Esophagus squamous epithelium (tissue), 5 donors: Measurements from ENCODE around the gene KCNK4. TPM values are rescaled to one million over a fixed set of nuclear protein-coding genes. Genes with fewer than 3 reads are reported as not detected.
"Not testable (repeated sequence)": the region's sequence is repeated elsewhere in the genome, so short reads cannot be mapped to it uniquely, and the experiment has no call there.

Experiments
- DNase-seq: peaks from one replicate; lab custom pipeline; 2025; lab: John Stamatoyannopoulos, UW
- H3K27ac ChIP-seq, 4 donors: fragments of 200-600 bp; sonication (generic); one replicate each; pipeline ENCODE4 v1.5.1; 2016 to 2019; ENCODE audit warnings: mild to moderate bottlenecking in 1 of 4
- H3K27me3 ChIP-seq, 4 donors: fragments of 200-600 bp; sonication (generic); 1 replicate in 3 of 4; 2 replicates in 1 of 4; pipeline versions ENCODE4 v1.5.1 to v1.6.0; 2017 to 2021; ENCODE audit warnings: antibody characterized with exemption in 1 of 4
- H3K36me3 ChIP-seq, 3 donors: fragments of 200-600 bp; sonication (generic); one replicate each; pipeline ENCODE4 v1.5.1; 2016 to 2019
- H3K4me1 ChIP-seq, 3 donors: fragments of 200-600 bp; sonication (generic); one replicate each; pipeline ENCODE4 v1.5.1; 2017 to 2019
- H3K4me3 ChIP-seq, 4 donors: fragments of 200-600 bp; sonication (generic); 1 replicate in 3 of 4; 2 replicates in 1 of 4; pipeline ENCODE4 v1.5.1; 2016 to 2019; ENCODE audit warnings: mild to moderate bottlenecking in 2 of 4, moderate library complexity in 1 of 4
- H3K9me3 ChIP-seq, 3 donors: fragments of 200-600 bp; sonication (generic); one replicate each; pipeline ENCODE4 v1.5.1; 2016 to 2019
- CTCF ChIP-seq, 6 experiments: fragments of 450-650 bp in 4 of 6; fragments of 200-600 bp in 2 of 6; sonication (generic) in 2 of 6; IDR thresholded peaks; one replicate each; pipeline ENCODE4 v1.5.1; 2016 to 2019; ENCODE audit warnings: antibody characterized with exemption in 6 of 6, mild to moderate bottlenecking in 4 of 6, moderate library complexity in 4 of 6
- POLR2A ChIP-seq, 4 donors: fragments of 450-650 bp; IDR thresholded peaks; one replicate each; pipeline ENCODE4 v1.6.1; 2017; ENCODE audit warnings: antibody characterized with exemption in 4 of 4, mild to moderate bottlenecking in 4 of 4, moderate library complexity in 3 of 4
- WGBS, 2 donors: methylation state at CpG; one replicate each; pipeline ENCODE4 v1.1.5; 2018; 5-methylcytosine and 5-hydroxymethylcytosine counted together
- intact Hi-C: fragments of 100-400 bp; cut with DNase I; formaldehyde crosslinking; loops from one replicate; pipeline ENCODE4 v1.15.0; 2022
- total RNA-seq, 4 donors: library from RNA; depleted of rRNA; stranded (reverse); fragments of >200 nt; gene quantifications; one replicate each; pipeline ENCODE4 v1.1.0, GENCODE V29; 2016
- donor health status: DM: yes; HTN: yes; CAD: no.

KCNK4 gene
- total RNA-seq, 4 donors from 2014 or later = not detected

GRCh38 chr11:64320556-64320955 lies 29.5 kb downstream of the KCNK4 start:
- intact Hi-C loops = no loop called here

DNA sequence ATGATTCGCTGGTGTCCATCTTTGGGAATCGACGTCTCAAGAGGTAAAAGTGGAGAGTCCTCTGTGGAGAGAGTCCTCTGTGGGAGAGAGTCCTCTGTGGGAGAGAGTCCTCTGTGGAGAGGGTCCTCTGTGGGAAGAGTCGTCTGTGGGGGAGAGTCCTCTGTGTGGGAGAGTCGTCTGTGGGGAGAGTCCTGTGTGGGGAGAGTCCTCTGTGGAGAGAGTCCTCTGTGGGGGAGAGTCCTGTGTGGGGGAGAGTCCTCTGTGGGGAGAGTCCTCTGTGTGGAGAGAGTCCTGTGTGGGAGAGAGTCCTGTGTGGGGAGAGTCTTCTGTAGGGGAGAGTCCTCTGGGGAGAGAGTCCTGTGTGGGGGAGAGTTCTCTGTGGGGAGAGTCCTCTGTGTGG lies 29.9 kb downstream of the KCNK4 start:
- H3K36me3 ChIP-seq = peaks cover 7 to 40% (median 14%) of the 10 kb centered on the region in 3 donors
- peaks cover 45 to 84% (median 46%) of the 10 kb centered on the region in 3 donors for H3K4me1 ChIP-seq
- intact Hi-C loops = no loop called here
- H3K27ac ChIP-seq = peak overlapping the region; percentile 74 to 99 (median 94)
- no peak overlapping the region for H3K4me3 ChIP-seq
- TF ChIP-seq POLR2A (IDR thresholded peaks at IDR 0.05) (no peak), CTCF (IDR thresholded peaks at IDR 0.05) (no peak)
- WGBS, 2 donors = 41% methylated on average over 3 of the region's 5 CpGs; no CpG with 5 or more reads in 1 of the 2 donors
- H3K27me3 ChIP-seq = no peaks in the 10 kb centered on the region
- H3K9me3 ChIP-seq = no peaks in the 10 kb centered on the region
- no peak for DNase-seq

More at GRCh38 chr11:64320556-64320955, 29.5 kb downstream of the KCNK4 start:
- Histone ChIP-seq H3K27me3 (no peaks in the 10 kb centered on the region), H3K36me3 (peaks cover 12 to 44% (median 16%) of the 10 kb centered on the region in 3 donors), H3K4me1 (peaks cover 46 to 87% (median 48%) of the 10 kb centered on the region in 3 donors), H3K27ac (peak overlapping the region; percentile 74 to 99 (median 94)), H3K4me3 (no peak overlapping the region), H3K9me3 (no peaks in the 10 kb centered on the region)
- 86 to 100% methylated on average over 1 to 7 of the region's 7 CpGs for WGBS, 2 donors
- no peak for DNase-seq
- TF ChIP-seq CTCF (IDR thresholded peaks at IDR 0.05) = no peak
- TF ChIP-seq POLR2A (IDR thresholded peaks at IDR 0.05) = no peak

DNA sequence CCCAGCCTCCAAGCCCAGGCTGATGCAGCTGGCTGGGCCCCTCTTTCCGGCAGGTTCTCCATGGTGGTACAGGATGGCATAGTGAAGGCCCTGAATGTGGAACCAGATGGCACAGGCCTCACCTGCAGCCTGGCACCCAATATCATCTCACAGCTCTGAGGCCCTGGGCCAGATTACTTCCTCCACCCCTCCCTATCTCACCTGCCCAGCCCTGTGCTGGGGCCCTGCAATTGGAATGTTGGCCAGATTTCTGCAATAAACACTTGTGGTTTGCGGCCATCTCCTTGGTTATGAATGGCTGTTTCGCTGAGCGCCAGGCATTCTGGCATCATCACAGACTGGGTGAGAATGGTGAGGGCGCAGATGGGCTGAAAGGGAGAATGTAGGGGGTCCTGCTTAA lies 30.4 kb downstream of the KCNK4 start:
- peaks cover 2 to 34% (median 14%) of the 10 kb centered on the region in 3 donors for H3K36me3 ChIP-seq
- H3K4me1 ChIP-seq = peaks cover 40 to 79% (median 43%) of the 10 kb centered on the region in 3 donors
- peak overlapping the region; percentile 74 to 99 (median 94) for H3K27ac ChIP-seq
- TF ChIP-seq POLR2A (IDR thresholded peaks at IDR 0.05) (peak in 2 of 4 donors; percentile 30 to 32), CTCF (IDR thresholded peaks at IDR 0.05) (no peak)
- no peaks in the 10 kb centered on the region for H3K27me3 ChIP-seq
- intact Hi-C loops = no loop called here
- H3K9me3 ChIP-seq = no peaks in the 10 kb centered on the region
- H3K4me3 ChIP-seq = no peak overlapping the region
- DNase-seq = no peak
- 30 to 83% methylated on average over 4 to 5 of the region's 5 CpGs for WGBS, 2 donors

- WGBS, 2 donors = 79 to 87% methylated on average over 2 to 3 of the region's 7 CpGs
- no peaks in the 10 kb centered on the region for H3K9me3 ChIP-seq
- H3K36me3 ChIP-seq = peaks cover 2 to 34% (median 14%) of the 10 kb centered on the region in 3 donors
- H3K27ac ChIP-seq = peak overlapping the region in 3 of 4 donors; percentile 92 to 99 (median 96)
- intact Hi-C loops = no loop called here
- no peak overlapping the region for H3K4me3 ChIP-seq
- no peak for DNase-seq
- H3K4me1 ChIP-seq = peaks cover 37 to 74% (median 37%) of the 10 kb centered on the region in 3 donors
- TF ChIP-seq POLR2A (IDR thresholded peaks at IDR 0.05) (no peak), CTCF (IDR thresholded peaks at IDR 0.05) (no peak)
- H3K27me3 ChIP-seq = no peaks in the 10 kb centered on the region
Measured at GRCh38 chr11:64322925-64323260, 31.8 kb downstream of the KCNK4 start.

DNA sequence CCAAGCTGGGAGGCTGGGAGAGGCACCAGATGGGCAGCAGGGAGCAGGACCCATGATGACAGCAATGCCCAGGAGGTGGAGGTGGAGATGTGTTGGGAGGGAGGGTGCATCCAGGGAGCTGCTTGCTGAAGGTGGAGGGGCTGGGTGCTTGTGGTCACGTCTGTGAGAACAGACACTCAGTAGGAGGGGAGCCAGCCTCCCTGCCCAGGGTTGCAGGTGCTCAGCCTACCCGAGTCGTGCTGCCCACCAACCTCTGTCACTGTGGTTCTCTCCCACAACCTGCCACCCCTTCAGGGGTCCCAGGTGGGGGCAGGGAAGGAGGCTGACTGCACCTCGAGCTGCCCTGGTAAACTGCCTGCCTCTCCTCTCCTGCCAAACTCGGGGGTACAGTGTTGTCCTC lies 32.3 kb downstream of the KCNK4 start:
- H3K27ac ChIP-seq = peak overlapping the region; percentile 76 to 99 (median 94)
- no peaks in the 10 kb centered on the region for H3K27me3 ChIP-seq
- TF ChIP-seq POLR2A (IDR thresholded peaks at IDR 0.05) (no peak), CTCF (IDR thresholded peaks at IDR 0.05) (no peak)
- intact Hi-C loops = no loop called here
- peaks cover 36 to 74% (median 37%) of the 10 kb centered on the region in 3 donors for H3K4me1 ChIP-seq
- no peaks in the 10 kb centered on the region for H3K9me3 ChIP-seq
- no peak overlapping the region for H3K4me3 ChIP-seq
- H3K36me3 ChIP-seq = peaks cover 2 to 34% (median 14%) of the 10 kb centered on the region in 3 donors
- 14 to 70% methylated on average over 2 to 5 of the region's 5 CpGs for WGBS, 2 donors
- DNase-seq = no peak

DNA sequence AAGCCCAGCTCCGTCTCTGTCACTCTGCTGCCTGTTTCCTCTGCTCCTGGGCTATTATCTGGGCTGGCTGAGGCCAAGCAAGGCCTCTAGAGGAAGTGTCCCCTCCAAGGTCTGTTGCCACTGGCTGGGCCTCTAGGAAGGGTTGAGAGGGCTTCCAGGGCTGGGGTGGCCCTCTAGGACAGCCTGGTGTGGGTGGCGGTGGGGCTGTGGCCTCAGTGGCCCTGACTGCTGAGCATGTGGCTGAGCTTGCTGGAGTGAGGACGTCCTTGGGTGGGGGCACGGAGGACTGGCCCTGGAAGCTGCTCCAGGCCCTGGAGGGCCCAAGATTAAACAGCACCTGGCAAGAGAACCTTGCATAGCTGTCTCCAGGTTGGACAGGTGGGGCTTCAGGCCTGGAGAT lies 32.9 kb downstream of the KCNK4 start:
- H3K9me3 ChIP-seq, H3K4me3 ChIP-seq, DNase-seq, intact Hi-C loops, H3K27me3 ChIP-seq: not testable (repeated sequence)
- Histone ChIP-seq H3K36me3 (peaks cover 2 to 34% (median 14%) of the 10 kb centered on the region in 3 donors), H3K27ac (peak overlapping the region; percentile 76 to 99 (median 94)), H3K4me1 (peaks cover 30 to 69% (median 34%) of the 10 kb centered on the region in 3 donors)
- 80% methylated on average over 1 of the region's 4 CpGs; no CpG with 5 or more reads in 1 of the 2 donors for WGBS, 2 donors
